Measurements from ENCODE around the gene DCAF15. TPM values are rescaled to one million over a fixed set of nuclear protein-coding genes. Genes with fewer than 3 reads are reported as not detected.

DCAF15 gene
- total RNA-seq, result 10 to 100 TPM; 15.8 to 64.4 (median 31.4) TPM

GRCh38 chr19:13952154-13952930 lies at the start of gene DCAF15:
Gene DCAF15 (plus strand): TSS chr19:13952509. CDS start chr19:13952513, 4 bp downstream.
- no peaks in the 10 kb centered on the region for H3K27me3 ChIP-seq
- peaks cover 0 to 32% (median 0%) of the 10 kb centered on the region in 3 donors for H3K36me3 ChIP-seq
- peak within 1 kb of the TSS; percentile 76 to 99 (median 89) for H3K4me3 ChIP-seq
- no peaks in the 10 kb centered on the region for H3K9me3 ChIP-seq
- peak; percentile 98 to 100 (median 99) for DNase-seq
- H3K27ac ChIP-seq, result peak within 1 kb of the TSS; percentile 83 to 92 (median 90)
- TF ChIP-seq POLR2A (IDR thresholded peaks at IDR 0.05), result peak; percentile 37 to 58
- no peak for TF ChIP-seq CTCF (IDR thresholded peaks at IDR 0.05)
- H3K4me1 ChIP-seq, result peaks cover 0 to 14% (median 5%) of the 10 kb centered on the region in 4 donors

GRCh38 chr19:13902993-13903555 lies 49.2 kb upstream of the DCAF15 start:
- no peaks in the 10 kb centered on the region for H3K27me3 ChIP-seq
- no peak for DNase-seq
- peak in 5 of 6 experiments; percentile 14 to 42 (median 29) for TF ChIP-seq CTCF (IDR thresholded peaks at IDR 0.05)
- TF ChIP-seq POLR2A (IDR thresholded peaks at IDR 0.05), result no peak

GRCh38 chr19:13905634-13906520 lies 46.4 kb upstream of the DCAF15 start, which contains the start of the genes BRME1 and CC2D1A:
Gene BRME1 (minus strand): TSS chr19:13906117. CDS start chr19:13904892, 1,225 bp downstream.
Gene CC2D1A (plus strand): TSS chr19:13906201. CDS start chr19:13906442, 241 bp downstream.
- Histone ChIP-seq H3K27me3 (no peaks in the 10 kb centered on the region), H3K4me3 (peak within 1 kb of the TSS; percentile 75 to 99 (median 94)), H3K4me1 (peaks cover 0 to 22% (median 0%) of the 10 kb centered on the region in 4 donors), H3K9me3 (no peaks in the 10 kb centered on the region), H3K36me3 (peaks cover 0 to 5% (median 0%) of the 10 kb centered on the region in 3 donors), H3K27ac (peak within 1 kb of the TSS; percentile 83 to 96 (median 92))
- DNase-seq, result peak; percentile 90 to 97 (median 97)
- TF ChIP-seq CTCF (IDR thresholded peaks at IDR 0.05), result peak in 2 of 6 experiments; percentile 5 to 19
- TF ChIP-seq POLR2A (IDR thresholded peaks at IDR 0.05), result peak; percentile 78 to 80

More at GRCh38 chr19:13902993-13903555, 49.2 kb upstream of the DCAF15 start:
- Histone ChIP-seq H3K4me1 (peaks cover 0 to 22% (median 0%) of the 10 kb centered on the region in 4 donors), H3K36me3 (no peaks in the 10 kb centered on the region), H3K9me3 (no peaks in the 10 kb centered on the region), H3K27ac (no peak overlapping the region), H3K4me3 (no peak overlapping the region)

- Histone ChIP-seq H3K27ac (peak overlapping the region; percentile 83 to 96 (median 92)), H3K4me3 (peak overlapping the region; percentile 75 to 99 (median 94)), H3K4me1 (peaks cover 0 to 22% (median 0%) of the 10 kb centered on the region in 4 donors), H3K27me3 (no peaks in the 10 kb centered on the region), H3K36me3 (peaks cover 0 to 6% (median 0%) of the 10 kb centered on the region in 3 donors), H3K9me3 (no peaks in the 10 kb centered on the region)
- TF ChIP-seq POLR2A (IDR thresholded peaks at IDR 0.05) (no peak), CTCF (IDR thresholded peaks at IDR 0.05) (no peak)
- DNase-seq, result peak; percentile 41 to 83 (median 79)
Observed at GRCh38 chr19:13906521-13906904, 45.8 kb upstream of the DCAF15 start.

- H3K27me3 ChIP-seq, result no peaks in the 10 kb centered on the region
- peaks cover 0 to 10% (median 0%) of the 10 kb centered on the region in 3 donors for H3K36me3 ChIP-seq
- peak overlapping the region; percentile 75 to 99 (median 94) for H3K4me3 ChIP-seq
- peaks cover 0 to 22% (median 0%) of the 10 kb centered on the region in 4 donors for H3K4me1 ChIP-seq
- TF ChIP-seq POLR2A (IDR thresholded peaks at IDR 0.05), result no peak
- TF ChIP-seq CTCF (IDR thresholded peaks at IDR 0.05), result no peak
- peak overlapping the region in 3 of 4 donors; percentile 88 to 96 (median 95) for H3K27ac ChIP-seq
- H3K9me3 ChIP-seq, result no peaks in the 10 kb centered on the region
- DNase-seq, result no peak
Observed at GRCh38 chr19:13906910-13907309, 45.4 kb upstream of the DCAF15 start.
